Measurements from ENCODE around the gene CDC40.

DNA sequence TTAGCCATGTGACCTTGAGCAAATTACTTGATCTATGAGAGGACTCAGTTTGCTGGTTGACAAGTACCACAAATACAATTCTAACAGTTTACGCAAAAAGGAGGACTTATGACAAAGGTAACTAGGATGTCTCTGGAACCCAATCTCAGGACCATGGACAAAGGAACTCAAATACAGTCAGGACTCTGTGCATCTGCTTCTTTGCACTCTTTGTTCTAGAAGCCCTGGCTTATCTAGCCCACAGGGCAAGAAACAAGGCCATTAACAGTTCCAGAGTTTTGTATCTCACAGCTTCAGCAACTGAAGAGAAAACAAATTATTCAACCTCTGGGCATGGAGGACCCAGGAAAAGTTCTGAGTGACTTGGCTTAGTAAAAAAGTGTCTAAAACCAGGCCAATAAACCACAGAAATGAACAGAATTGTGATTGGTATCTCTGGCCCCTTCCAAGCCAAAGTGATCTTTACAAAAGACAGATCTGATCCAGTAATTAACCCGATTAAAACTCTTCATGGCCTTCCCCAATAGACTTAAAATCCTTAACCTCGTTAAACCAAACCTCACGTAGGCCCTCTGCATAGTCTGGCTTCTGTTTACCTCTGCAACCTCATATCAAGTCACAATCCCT is 6.6 kb upstream of the CDC40 start:
- TF ChIP-seq, protein P1, sequence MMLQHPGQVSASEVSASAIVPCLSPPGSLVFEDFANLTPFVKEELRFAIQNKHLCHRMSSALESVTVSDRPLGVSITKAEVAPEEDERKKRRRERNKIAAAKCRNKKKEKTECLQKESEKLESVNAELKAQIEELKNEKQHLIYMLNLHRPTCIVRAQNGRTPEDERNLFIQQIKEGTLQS (IDR thresholded peaks at IDR 0.05; ENCODE audit: borderline replicate concordance, extremely low read depth, low read depth, low read length) = no peak
- TF ChIP-seq PBX3 (IDR thresholded peaks at IDR 0.05; ENCODE audit: insufficient replicate concordance, low read depth, low read length) (no peak), POLR2AphosphoS5 (IDR thresholded peaks at IDR 0.05; ENCODE audit: low read length) (no peak), EZH2 (IDR thresholded peaks at IDR 0.05; ENCODE audit: borderline replicate concordance, control insufficient read depth, low read depth, low read length) (no peak), ETV6 (conservative IDR thresholded peaks at IDR 0.05 in 1 of 2, IDR thresholded peaks at IDR 0.05 in 1 of 2; ENCODE audit: borderline replicate concordance in 1 of 2, low read depth in 1 of 2) (no peak), JUND (IDR thresholded peaks at IDR 0.05; ENCODE audit: low read depth, low read length) (no peak), MXI1 (IDR thresholded peaks at IDR 0.05; ENCODE audit: low read depth, low read length) (no peak)
- TF ChIP-seq, protein P2, sequence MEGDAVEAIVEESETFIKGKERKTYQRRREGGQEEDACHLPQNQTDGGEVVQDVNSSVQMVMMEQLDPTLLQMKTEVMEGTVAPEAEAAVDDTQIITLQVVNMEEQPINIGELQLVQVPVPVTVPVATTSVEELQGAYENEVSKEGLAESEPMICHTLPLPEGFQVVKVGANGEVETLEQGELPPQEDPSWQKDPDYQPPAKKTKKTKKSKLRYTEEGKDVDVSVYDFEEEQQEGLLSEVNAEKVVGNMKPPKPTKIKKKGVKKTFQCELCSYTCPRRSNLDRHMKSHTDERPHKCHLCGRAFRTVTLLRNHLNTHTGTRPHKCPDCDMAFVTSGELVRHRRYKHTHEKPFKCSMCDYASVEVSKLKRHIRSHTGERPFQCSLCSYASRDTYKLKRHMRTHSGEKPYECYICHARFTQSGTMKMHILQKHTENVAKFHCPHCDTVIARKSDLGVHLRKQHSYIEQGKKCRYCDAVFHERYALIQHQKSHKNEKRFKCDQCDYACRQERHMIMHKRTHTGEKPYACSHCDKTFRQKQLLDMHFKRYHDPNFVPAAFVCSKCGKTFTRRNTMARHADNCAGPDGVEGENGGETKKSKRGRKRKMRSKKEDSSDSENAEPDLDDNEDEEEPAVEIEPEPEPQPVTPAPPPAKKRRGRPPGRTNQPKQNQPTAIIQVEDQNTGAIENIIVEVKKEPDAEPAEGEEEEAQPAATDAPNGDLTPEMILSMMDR (IDR thresholded peaks at IDR 0.05 in 2 of 3, conservative IDR thresholded peaks at IDR 0.05 in 1 of 3; ENCODE audit: control insufficient read depth in 2 of 3, extremely low read depth in 1 of 3, insufficient read depth in 1 of 3, low read depth in 3 of 3, low read length in 3 of 3) = no peak
